Stimulated activated CD4-positive, alpha-beta T cell treated with anti-CD3 and anti-CD28 coated beads, TNF-alpha, amount 100 ng/mL, for 48 hours (primary cell): ENCODE results near the gene KCNIP4.
"Not testable (repeated sequence)": the region's sequence is repeated elsewhere in the genome, so short reads cannot be mapped to it uniquely, and the experiment has no call there.

Experiments
- DNase-seq, 3 donors: peaks; one replicate each; pipeline ENCODE4 v3.0.0-alpha.2; 2020; ENCODE audit warnings: low read depth in 3 of 3

The KCNIP4 gene

GRCh38 chr4:20760053-20760452 lies 1188.5 kb downstream of the KCNIP4 start:
- no peak for DNase-seq

- no peak for DNase-seq
Measured at GRCh38 chr4:20754036-20754435, 1194.5 kb downstream of the KCNIP4 start.

- DNase-seq = no peak
Measured at GRCh38 chr4:20752641-20753040, 1195.9 kb downstream of the KCNIP4 start.

- DNase-seq = not testable (repeated sequence)
Measured at GRCh38 chr4:20746000-20746399, 1202.6 kb downstream of the KCNIP4 start.

- no peak for DNase-seq
Measured at GRCh38 chr4:20735931-20736330, 1212.6 kb downstream of the KCNIP4 start.

- DNase-seq = no peak
Measured at GRCh38 chr4:20724915-20725314, 1223.7 kb downstream of the KCNIP4 start.

- no peak for DNase-seq
Measured at GRCh38 chr4:20723463-20723862, 1225.1 kb downstream of the KCNIP4 start.

GRCh38 chr4:20723019-20723418 lies 1225.6 kb downstream of the KCNIP4 start:
- DNase-seq = no peak

- DNase-seq = no peak
Measured at GRCh38 chr4:20711335-20711734, 1237.2 kb downstream of the KCNIP4 start.

- DNase-seq = peak; percentile 83 to 90 (median 86)
Measured at GRCh38 chr4:20700007-20700761, 1248.4 kb downstream of the KCNIP4 start, which contains the start of gene PACRGL. Gene PACRGL (plus strand): TSS chr4:20700458. CDS start chr4:20704482, 4,024 bp downstream.

- no peak for DNase-seq
Measured at GRCh38 chr4:20698820-20699219, 1249.8 kb downstream of the KCNIP4 start.

GRCh38 chr4:20698382-20698781 lies 1250.2 kb downstream of the KCNIP4 start:
- no peak for DNase-seq

- DNase-seq = no peak
Measured at GRCh38 chr4:20696815-20697214, 1251.8 kb downstream of the KCNIP4 start.

- DNase-seq = no peak
Measured at GRCh38 chr4:20687864-20688263, 1260.7 kb downstream of the KCNIP4 start.

- no peak for DNase-seq
Measured at GRCh38 chr4:20684852-20685763, 1263.5 kb downstream of the KCNIP4 start.

GRCh38 chr4:20683766-20684165 lies 1264.8 kb downstream of the KCNIP4 start:
- no peak for DNase-seq

GRCh38 chr4:20682853-20683252 lies 1265.7 kb downstream of the KCNIP4 start:
- no peak for DNase-seq

GRCh38 chr4:20681271-20681670 lies 1267.3 kb downstream of the KCNIP4 start:
- no peak for DNase-seq

- DNase-seq = no peak
Measured at GRCh38 chr4:20680736-20681135, 1267.8 kb downstream of the KCNIP4 start.

GRCh38 chr4:20679951-20680350 lies 1268.6 kb downstream of the KCNIP4 start:
- DNase-seq = no peak
